NCI-H2171 treated with DMSO at 0.1 percent for 48 hours (cell line): ENCODE results near the gene LRRC49.
"Not testable (repeated sequence)": the region's sequence is repeated elsewhere in the genome, so short reads cannot be mapped to it uniquely, and the experiment has no call there.

Experiments
- DNase-seq: peaks from one replicate; lab custom pipeline; 2025; lab: John Stamatoyannopoulos, UW

LRRC49 gene, protein sequence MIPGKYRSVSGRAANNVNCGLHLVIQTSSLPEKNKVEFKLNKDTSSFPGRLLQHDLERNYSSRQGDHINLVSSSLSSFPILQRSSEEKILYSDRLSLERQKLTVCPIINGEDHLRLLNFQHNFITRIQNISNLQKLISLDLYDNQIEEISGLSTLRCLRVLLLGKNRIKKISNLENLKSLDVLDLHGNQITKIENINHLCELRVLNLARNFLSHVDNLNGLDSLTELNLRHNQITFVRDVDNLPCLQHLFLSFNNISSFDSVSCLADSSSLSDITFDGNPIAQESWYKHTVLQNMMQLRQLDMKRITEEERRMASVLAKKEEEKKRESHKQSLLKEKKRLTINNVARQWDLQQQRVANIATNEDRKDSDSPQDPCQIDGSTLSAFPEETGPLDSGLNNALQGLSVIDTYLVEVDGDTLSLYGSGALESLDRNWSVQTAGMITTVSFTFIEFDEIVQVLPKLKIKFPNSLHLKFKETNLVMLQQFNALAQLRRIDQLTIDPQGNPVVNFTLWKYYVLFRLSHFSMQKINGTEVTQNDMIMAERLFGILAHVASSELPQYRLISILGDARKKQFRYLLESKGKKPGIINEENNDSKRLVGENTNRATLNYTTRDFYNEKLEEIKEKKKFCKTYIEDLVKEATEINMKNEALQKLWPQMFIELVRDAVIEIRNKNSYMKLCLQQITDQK

DNA sequence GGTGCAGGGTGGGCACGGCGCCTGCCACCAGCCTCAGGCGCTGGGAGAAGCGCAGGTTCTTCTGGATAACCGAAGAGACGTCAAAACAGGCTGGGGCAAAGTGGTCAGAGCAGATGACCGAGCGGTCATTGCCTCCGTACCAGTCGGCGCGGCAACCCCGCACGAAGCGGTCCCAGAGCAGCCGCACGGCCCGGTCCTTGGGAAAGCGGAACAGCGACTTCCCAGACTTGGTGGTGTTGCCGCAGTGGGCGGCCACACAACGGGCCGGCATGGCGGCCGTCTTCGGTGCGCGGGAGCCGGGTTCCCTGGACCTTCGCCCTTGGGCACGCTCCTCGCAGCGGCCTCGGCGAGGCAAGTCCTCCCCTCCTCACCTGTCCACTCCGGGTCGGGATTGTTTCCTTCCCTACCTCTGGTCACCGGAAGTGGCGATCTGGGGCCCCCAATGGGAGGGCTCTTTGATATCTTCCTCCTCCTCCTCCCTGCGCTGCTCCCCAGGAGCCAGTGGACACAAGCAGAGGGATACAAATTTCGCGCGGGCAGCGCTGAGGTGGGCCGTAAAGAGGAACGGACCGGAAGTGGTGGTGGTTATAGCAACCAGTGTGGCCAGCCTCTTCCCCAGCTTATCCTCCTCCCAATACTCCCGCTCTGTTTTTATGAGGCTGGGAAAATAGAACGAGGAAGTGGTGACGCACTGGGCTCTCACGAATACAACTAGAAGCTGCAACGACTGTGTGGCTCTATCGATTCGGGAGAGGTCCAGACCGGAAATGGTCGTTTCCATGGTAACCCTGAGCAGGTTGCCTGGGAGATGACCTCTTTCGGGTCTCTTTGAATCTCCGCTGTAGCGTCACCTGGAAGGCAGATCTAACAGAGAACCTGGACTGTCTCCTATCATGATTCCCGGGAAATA is at the start of gene LRRC49, which contains the start of gene THAP10:
Gene LRRC49 (plus strand): TSS at position 825 of the 910 bp plus-strand sequence. CDS start 69 bp downstream, at position 894.
Gene THAP10 (minus strand): TSS at position 432 of the 910 bp plus-strand sequence. CDS start 161 bp downstream, at position 271.
- peak; percentile 96 for DNase-seq

DNA sequence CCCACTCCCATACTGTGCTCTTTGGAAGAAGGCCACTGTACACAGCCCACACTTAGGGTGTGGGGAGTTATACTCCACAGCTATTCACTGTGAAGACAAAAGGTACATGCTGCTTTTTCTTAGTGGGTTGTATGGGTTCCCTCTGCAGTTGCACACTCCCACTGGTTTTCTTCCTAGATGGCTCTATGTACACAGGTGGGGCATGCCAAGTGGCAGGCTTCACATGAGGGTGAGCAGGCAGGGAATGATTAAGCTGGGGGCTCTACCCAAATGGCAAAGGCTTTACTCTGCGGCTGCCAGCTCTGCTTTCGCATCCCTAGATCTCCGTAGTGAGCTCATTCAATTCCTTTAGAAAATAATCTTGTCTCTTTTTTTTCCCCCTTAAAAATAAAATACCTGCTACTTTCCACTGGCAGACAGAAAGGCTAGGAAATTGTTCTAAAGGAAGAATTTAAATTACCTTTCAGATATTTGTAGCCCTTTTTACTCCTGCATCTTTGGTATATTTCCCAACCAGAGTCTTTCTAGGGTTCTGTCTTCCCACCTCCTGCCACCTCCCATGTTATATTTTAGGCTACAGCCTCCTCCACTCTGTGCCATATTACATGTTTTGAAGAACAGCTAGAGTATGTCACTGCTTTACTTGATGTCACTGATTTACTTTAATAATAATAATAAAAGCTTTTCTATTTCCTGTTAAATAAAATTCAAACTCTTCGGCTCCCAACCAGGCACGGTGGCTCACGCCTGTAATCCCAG is 46.8 kb upstream of the LRRC49 start:
- DNase-seq: no peak

DNA sequence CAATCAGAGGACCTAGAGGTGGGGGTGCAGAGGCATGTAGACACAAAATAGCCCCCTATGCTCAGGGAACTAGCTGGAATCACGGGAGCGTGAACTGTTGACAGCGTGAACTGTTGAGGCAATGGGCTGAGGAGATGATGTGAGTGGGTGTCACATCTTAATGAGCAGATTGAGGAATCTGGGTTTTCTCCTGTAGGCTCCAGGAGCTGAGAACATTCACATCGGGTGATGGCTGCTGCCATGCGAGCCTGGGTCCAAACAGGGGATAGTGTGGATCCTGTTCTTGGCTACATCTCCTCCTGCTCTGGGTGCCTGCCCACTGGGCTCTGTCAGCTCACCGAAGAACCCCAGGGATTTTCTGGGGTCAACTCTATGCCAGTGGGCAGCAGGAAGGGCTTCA is 40.7 kb upstream of the LRRC49 start:
- no peak for DNase-seq

DNA sequence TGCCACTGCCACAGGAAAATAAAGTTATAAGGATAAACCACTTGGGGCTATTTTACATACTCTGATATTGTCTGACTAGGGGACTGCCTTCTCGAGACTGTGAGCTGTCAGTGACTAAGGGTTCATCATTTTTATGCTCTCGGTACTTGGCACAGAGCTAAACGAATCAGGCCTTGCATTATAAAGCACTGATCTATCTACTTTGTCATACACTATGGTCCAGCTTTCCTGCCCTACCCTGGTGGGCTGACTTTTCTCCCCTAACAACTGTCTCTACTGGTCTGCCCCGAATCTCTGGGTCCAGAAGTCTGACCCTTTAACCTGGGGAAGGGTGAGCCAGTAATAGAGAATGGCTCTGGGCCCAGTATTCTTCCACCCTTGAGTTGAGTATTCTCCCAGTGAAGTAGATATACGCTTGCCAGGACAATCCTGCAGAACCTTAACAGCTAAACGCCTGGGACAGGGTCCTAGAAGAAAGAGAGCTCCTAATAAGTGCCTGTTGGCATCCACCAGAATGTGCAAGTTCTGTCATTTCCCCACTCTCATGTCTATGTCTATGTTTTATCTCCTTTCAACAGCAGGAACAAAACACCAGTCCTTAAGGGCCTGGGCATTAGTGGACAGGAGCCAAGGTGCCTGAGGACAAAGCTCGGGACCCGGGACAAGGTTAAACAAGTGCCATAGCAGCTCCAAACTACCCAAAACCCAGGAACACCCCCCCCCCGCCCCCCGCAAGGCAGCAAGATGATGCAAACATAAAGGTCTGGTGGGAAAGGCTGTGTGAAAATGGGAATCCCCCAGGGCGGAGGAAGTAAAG is 39.9 kb upstream of the LRRC49 start:
- no peak for DNase-seq

DNA sequence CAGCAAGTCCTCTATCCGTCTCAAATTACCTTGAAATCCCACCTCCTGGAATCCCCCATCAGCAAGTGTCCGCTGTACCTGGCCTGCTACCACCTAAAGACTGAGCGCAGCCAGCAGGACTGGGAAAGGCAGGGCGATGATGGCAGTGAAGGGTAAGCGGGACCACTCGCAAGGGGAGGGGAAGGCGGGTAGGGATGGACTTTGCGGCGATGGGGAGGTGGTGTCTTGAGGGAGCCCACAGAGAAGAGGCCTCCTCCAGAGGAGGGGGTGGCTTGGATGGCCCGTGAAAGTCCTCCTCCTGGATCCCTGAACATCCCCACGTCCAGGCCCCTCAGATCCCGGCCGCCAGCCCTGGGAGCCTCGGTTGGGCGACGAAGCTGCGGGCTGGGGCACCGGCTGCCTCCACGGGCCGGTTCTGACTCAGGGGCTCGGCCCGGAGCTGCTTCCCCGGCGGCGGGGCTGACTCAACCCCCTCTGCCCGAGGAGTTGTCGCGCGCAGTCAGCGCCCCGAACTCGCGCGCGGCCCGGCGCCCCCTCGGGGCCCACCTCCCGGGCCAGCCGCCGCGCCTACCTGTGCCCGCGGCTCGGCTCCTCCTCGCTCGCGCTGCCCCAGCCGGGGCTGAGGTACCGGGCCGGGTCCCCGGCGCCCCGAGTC is 39.2 kb upstream of the LRRC49 start:
- DNase-seq: peak; percentile 31

DNA sequence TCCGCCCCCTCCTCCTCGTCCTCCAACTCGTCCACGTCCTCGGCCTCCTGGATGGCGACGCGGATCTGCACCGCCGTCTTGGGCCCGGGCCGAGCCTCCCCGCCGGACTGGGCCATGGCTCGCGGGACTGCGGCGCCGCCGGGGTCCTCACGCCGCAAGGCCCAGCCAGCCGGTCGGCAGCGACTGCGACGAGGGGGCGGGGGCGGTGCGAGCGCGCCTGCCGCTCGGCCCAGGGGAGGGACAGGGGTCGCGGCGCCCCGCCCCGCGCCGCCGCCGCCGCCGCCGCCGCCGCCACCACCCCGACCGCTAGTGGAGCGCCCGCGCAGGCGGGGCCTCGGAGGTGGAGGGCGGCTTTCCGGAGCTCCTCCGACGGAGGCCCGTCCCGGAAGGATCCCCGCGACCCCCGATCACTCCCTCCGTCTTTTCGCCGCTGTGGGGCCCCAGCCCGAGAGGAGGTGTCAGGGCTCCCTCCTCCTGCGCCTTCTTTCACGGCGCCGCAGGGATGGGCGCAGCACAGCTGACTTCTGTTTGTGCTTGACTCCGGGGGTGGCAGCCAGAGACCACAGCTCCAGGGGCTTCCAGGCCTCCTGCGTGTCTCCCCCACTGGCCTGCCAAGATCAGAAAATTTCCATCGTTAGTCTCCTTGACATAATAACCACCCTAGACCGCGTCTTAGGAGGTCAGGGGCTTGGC is 38.5 kb upstream of the LRRC49 start, which contains the start of gene LARP6:
Gene LARP6 (minus strand): TSS at position 185 of the 693 bp plus-strand sequence. CDS start 69 bp downstream, at position 116.
- peak; percentile 42 for DNase-seq

DNA sequence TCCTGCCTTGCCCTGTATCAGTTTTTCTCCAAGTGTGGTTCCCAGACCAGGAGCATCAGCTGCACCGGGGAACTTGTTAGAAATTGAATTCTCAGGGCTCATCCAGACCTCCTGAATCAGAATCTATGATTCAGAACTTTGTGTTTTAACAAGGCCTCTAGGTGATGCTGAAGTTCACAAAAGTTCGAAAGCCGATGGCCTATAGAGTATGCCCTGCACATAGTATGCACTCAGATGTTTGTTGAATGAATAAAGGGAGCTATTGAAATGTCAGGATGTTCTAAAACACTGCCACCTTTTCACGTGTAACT is 38.0 kb upstream of the LRRC49 start:
- DNase-seq: no peak

DNA sequence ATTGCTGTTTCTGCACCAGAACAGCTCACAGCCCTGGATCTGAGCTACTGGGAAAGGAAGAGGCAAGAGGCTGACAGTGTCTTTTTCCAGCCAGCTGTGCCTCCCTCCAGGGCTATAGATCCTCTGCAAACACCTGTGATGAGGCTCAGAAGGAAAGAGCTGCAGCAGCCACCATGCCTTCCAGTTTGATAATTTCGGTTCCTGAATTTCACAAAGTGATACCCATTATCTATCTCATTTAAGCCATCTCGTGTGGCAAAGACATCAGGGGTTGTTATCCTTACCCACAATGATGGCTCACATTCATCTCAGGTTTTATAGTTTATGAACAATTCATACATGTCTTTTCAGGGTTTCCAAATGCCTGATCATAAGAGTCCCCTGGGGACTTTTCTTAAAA is 36.9 kb upstream of the LRRC49 start:
- no peak for DNase-seq

DNA sequence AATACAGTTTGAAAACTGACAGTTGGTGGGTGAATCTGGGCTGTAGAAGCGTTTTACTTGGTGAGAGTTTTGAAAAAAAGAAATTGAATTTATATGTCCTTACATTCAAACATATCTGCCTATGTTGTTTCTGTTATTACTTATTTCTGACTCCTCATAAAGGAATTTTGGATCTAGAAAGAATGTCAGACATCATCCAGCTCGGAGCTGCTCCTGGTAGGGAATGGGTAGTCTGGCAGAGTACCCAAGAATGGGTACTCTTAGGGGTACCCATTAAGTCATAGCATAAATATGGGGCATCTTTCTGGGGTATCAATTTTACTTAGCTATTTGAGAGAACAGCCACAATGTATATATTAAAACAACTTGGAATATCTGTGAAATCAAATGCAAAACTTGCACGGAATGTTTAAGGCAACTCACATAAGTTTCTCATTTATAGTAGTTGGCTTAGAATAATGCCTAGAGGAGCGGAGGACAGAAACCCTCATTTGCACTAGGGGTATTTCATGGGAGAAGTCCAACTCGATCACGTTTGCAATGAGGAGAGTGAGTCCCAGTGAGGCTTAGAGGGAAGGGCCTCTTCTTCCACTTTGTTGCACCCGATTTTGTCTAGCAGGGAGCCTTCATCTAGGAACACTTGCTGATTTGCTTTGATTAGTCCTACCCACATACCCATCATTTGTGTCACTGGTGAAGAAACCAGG is 36.3 kb upstream of the LRRC49 start:
- DNase-seq: no peak

DNA sequence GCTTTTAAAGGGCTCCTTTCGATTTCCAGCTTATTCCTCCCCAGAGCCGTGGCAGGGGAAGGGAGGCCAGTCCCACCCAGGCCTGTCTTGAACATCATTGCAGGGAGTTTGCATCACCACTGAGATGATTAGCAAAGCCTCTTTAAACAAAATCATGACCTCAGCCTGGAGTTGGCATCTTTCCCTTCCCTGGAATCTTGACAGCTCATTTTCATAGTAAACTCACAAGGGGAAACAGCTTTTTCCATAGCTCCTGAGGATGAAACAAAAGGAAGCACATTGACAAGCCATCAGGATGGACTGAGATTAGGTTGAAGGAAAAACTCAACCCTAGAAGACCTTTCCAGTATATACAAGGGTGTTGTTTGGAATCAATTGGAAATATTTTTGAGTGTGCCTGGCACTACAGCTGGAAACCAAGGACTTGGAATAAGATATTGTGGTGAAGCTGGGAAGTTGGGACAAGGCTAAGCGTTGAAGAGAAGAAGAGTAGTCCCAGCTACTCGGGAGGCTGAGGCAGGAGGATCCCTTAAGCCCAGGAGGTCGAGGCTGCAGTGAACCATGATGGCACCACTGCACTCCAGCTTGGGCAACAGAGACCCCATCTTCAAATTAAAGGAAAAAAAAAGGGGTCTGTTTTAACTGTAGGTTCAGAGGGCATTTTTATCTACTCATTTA is 35.6 kb upstream of the LRRC49 start:
- peak; percentile 12 for DNase-seq

DNA sequence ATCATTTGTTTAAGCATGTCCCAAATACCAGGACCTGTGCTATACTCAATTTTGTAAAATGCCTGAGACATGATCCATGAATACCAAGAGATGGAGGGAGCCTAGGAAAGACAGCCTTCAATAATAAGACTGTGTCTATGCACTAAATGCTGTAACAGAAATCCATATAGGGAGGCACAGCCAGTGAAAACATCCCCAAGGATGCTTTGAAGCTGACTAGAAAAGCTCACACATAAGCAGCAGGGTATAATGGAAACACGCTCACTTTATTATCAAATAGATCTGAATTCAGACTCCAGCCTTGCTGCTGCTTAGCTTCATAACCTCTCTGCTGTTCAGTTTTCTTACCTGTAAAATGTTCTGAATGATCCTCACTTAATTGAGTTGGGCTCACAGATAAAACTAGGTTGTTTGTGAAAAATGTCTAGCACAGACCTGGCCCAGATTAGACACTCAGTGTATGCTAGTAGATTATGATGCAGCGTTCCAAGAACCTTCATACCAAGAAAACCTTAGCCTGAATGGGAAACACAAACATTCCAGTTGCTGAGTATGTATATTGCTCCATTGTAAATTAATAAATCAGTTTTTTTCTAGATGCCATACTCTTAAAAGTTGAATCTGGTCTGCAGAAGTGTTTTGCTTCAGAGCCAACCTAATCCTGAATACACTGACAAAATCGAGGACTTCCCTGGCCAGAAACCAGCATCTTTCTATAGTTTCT is 34.9 kb upstream of the LRRC49 start:
- no peak for DNase-seq

DNA sequence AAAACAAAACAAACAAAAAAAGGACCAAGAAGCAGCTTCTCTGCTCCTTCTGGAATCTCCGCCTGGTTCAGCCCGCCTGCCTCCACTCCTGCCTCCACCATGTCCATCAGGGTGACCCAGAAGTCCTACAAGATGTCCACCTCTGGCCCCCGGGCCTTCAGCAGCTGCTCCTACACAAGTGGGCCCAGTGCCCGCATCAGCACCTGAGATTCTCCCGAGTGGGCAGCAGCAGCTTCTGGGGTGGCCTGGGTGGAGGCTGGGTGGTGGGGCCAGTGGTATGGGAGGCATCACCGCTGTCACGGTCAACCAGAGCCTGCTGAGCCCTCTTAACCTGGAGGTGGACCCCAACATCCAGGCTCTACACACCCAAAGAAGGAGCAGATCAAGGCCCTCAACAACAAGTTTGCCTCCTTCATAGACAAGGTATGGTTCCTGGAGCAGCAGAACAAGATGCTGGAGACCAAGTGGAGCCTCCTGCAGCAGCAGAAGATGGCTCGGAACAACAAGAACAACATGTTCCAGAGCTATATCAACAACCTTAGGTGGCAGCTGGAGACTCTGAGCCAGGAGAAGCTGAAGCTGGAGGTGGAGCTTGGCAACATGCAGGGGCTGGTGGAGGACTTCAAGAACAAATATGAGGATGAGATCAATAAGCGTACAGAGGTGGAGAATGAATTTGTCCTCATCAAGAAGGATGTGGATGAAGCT is 33.9 kb upstream of the LRRC49 start:
- not testable (repeated sequence) for DNase-seq

DNA sequence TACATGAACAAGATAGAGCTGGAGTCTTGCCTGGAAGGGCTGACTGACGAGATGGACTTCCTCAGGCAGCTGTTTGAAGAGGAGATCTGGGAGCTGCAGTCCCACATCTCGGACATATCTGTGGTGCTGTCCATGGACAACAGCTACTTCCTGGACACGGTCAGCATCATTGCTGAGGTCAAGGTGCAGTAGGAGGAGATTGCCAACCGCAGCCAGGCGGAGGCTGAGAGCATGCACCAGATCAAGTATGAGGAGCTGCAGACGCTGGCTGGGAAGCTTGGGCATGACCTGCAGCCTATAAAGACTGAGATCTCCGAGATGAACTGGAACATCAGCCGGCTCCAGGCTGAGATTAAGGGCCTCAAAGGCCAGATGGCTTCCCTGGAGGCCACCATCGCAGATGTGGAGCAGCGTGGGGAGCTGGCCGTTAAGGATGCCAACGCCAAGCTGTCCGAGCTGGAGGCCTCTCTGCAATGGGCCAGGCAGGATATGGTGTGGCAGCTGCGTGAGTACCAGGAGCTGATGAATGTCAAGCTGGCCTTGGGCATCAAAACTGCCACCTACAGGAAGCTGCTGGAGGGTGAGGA is 33.2 kb upstream of the LRRC49 start:
- DNase-seq: no peak

DNA sequence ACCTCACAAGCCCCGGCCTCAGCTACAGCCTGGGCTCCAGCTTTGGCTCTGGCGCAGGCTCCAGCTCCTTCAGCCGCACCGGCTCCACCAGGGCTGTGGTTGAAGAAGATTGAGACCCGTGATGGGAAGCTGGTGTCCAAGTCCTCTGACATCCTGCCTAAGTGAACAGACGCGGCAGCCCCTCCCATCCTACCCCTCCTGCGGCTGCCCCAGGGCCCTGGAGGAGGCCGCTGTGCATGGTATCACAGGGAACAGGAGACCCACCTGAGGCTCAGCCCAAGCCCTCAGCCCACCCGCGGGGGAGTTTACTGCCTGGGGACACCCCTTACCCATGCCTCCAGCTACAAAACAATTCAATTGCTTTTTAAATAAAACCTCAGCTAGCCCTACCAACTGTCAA is 32.6 kb upstream of the LRRC49 start:
- no peak for DNase-seq

DNA sequence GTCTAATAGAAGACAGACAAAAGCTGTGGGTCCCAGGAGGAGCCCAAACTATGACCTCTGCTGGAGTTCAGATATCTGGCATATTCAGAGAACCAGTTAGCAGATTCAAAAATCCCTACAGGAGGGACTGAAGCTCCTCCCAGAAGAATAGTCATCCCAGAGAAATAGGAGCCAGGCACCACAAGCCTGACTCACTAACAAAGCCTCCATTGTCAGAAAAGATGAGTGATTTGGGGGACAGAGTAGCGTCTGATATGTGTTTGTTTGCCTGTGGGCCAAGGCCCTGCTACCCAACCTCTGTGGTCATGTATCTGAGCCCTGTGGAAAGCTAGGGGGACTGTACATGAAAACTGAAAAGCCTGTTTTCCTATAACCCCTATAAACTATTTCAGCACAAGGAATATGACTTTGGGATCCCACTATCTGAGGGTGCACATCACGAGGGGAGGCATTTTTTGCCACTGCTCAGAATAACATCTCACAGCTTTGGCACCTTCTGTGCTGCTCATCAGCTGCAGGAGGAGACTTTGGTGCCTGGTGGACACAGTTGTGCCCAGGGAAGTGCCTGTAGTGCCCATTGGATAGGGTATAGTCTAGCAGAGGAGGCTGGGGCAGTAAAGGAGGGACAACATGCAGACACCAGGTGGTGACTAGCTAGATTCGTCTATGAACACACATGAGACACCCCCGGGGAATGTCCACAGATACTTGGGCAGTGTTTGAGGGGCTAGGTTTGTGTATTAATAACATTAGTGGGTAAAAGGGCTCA is 29.0 kb upstream of the LRRC49 start:
- DNase-seq: no peak
